Fibroblast of mammary gland (primary cell): ENCODE results near the gene KDM7A.

Experiments
- DNase-seq: peaks from one replicate; pipeline ENCODE4 v3.0.0-alpha.2; 2010; ENCODE audit warnings: low read depth
- H3K4me3 ChIP-seq: 2 replicates; pipeline ENCODE4 v1.5.1; 2011; ENCODE audit warnings: low read depth, mild to moderate bottlenecking, low read length, moderate library complexity; ENCODE audit not compliant: control insufficient read depth
- CTCF ChIP-seq: conservative IDR thresholded peaks from 2 replicates; pipeline ENCODE4 v1.5.1; 2011; ENCODE audit warnings: low read depth, low read length, inconsistent platforms; ENCODE audit not compliant: control insufficient read depth, insufficient read depth

KDM7A gene

GRCh38 chr7:140200061-140200989 is 23.5 kb upstream of the KDM7A start:
- peak overlapping the region; percentile 19 for H3K4me3 ChIP-seq
- no peak for TF ChIP-seq CTCF
- DNase-seq: peak; percentile 90

GRCh38 chr7:140197938-140198337 is 21.2 kb upstream of the KDM7A start:
- no peak for TF ChIP-seq CTCF
- no peak for DNase-seq
- no peak overlapping the region for H3K4me3 ChIP-seq

- DNase-seq: no peak
- no peak for TF ChIP-seq CTCF
- H3K4me3 ChIP-seq: no peak overlapping the region
These were observed 20.6 kb upstream of the KDM7A start for GRCh38 chr7:140197218-140197890.

- DNase-seq: peak; percentile 83
- no peak overlapping the region for H3K4me3 ChIP-seq
- TF ChIP-seq CTCF: no peak
These were observed 19.8 kb upstream of the KDM7A start for GRCh38 chr7:140196361-140197217.

DNA sequence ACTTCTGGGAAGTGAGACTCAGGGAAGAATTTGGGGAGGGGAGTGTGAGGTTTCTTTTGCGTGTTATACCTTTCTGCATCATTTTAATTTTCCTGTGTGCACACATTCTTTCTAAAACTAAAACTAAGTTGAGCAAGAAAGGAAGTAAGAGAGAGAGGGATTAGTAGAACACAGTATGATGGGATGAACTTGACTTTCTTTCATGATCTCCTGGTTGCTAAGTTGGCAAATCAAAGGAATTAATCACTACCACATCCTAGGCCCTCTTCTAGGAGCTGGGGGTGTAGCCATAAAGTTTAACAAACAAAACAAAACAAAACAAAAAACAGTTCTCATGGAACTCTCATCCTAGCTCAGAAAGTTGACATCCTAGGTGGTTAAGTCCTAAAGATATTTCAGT is 19.1 kb upstream of the KDM7A start:
- H3K4me3 ChIP-seq: no peak overlapping the region
- no peak for DNase-seq
- no peak for TF ChIP-seq CTCF

GRCh38 chr7:140192620-140193019 is 15.8 kb upstream of the KDM7A start:
- H3K4me3 ChIP-seq: no peak overlapping the region
- DNase-seq: no peak
- TF ChIP-seq CTCF: no peak
